Lower leg skin (tissue), 3 donors: ENCODE results near the gene IMMP1L.

ENCODE experiments used
- CTCF ChIP-seq, 3 donors: fragments of 450-650 bp; IDR thresholded peaks; one replicate each; pipeline ENCODE4 v1.5.1; 2016; ENCODE audit warnings: antibody characterized with exemption in 3 of 3, mild to moderate bottlenecking in 3 of 3, moderate library complexity in 2 of 3
- POLR2A ChIP-seq, 2 donors: fragments of 450-650 bp; IDR thresholded peaks; one replicate each; pipeline ENCODE4 v1.6.1; 2016 to 2017; ENCODE audit warnings: antibody characterized with exemption in 2 of 2, mild to moderate bottlenecking in 1 of 2, moderate library complexity in 1 of 2

GRCh38 chr11:31477528-31478222 is 31.7 kb downstream of the IMMP1L start:
- TF ChIP-seq CTCF (IDR thresholded peaks at IDR 0.05) = no peak
- TF ChIP-seq POLR2A (IDR thresholded peaks at IDR 0.05) = no peak
